KBM-7 (cell line): ENCODE measurements around the gene CCT8L2.
"Not testable (repeated sequence)": the region's sequence is repeated elsewhere in the genome, so short reads cannot be mapped to it uniquely, and the experiment has no call there.

ENCODE experiments used
- DNase-seq: peaks from one replicate; pipeline ENCODE4 v3.0.0-alpha.2; 2015
- in situ Hi-C: fragments of 300-500 bp; cut with MboI; formaldehyde crosslinking; loops from 2 replicates; pipeline ENCODE4 v1.14.3; 2020; ENCODE audit warnings: low sequenced_read_pairs, low pct_unique_long_range_greater_than_20kb, mixed read lengths

Gene CCT8L2

DNA sequence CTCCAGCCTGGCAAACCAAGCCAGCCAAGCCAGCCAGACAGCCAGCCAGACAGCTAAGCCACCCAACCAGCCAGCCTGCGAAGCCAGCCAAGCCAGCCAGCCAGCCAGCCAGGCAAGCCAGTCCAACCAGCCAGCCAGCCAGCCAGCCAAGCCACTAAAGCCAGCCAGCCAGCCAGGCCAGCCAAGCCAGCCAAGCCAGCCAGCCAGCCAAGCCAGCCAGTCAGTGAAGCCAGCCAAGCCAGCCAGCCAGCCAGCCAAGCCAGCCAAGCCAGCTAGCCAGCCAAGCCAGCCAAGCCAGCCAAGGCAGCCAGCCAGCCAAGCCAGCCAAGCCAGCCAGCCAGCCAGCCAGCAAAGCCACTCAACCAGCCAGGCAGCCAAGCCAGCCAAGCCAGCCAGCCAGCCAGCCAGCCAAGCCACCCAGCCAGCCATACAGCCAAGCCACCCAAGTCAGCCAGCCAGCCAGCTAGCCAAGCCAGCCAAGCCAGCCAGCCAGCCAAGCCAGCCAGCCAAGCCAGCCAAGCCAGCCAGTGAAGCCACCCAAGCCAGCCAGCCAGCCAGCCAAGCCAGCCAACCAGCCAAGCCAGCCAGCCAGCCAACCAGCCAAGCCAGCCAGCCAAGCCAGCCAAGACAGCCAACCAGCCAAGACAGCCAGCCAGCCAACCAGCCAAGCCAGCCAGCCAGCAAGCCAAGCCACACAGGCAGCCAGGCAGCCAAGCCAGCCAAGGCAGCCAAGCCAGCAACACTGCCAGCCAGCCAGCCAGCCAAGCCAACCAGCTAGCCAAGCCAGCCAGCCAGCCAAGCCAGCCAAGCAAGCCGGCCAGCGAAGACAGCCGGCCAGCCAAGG, 29.7 kb downstream of the CCT8L2 start:
- in situ Hi-C loops, result no loop called here
- DNase-seq, result no peak

GRCh38 chr22:16561093-16561658, 31.4 kb downstream of the CCT8L2 start:
- DNase-seq, in situ Hi-C loops: not testable (repeated sequence)

DNA sequence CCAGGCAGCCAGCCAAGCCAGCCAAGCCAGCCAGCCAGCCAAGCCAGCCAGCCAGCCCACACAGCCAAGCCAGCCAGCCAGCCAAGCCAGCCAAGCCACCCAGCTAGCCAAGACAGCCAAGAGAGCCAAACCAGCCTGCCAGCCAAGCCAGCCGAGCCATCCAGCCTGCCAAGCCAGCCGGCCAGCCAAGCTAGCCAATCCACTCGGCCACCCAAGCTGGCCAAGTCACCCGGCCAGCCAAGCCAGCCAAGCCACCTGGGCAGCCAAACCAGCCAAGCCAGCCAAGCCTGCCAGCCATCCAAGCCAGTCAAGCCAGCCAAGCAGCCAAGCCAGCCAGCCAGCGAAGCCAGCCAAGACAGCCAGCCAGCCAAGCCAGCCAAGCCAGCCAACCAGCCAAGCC, 32.0 kb downstream of the CCT8L2 start:
- in situ Hi-C loops, result not testable (repeated sequence)

DNA sequence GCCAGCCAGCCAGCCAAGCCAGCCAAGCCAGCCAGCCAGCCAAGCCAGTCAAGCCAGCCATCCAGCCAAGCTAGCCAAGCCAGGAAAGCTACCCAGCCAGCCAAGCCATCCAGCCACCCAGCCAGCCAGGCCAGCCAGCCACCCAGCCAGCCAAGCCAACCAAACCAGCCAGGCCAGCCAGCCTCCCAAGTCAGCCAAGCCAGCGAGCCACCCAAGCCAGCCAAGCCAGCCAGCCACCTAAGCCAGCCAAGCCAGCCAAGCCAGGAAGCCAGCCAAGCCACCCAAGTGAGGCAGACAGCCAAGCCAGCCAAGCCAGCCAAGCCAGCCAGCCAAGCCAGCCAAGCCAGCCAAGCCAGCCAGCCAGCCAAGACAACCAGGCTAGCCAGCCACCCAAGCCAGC, 32.6 kb downstream of the CCT8L2 start:
- DNase-seq, in situ Hi-C loops: not testable (repeated sequence)

More for the DNA sequence above, 32.0 kb downstream of the CCT8L2 start:
- not testable (repeated sequence) for DNase-seq

- DNase-seq, result no peak
- in situ Hi-C loops, result no loop called here
These were observed 33.3 kb downstream of the CCT8L2 start for GRCh38 chr22:16559056-16559955.

DNA sequence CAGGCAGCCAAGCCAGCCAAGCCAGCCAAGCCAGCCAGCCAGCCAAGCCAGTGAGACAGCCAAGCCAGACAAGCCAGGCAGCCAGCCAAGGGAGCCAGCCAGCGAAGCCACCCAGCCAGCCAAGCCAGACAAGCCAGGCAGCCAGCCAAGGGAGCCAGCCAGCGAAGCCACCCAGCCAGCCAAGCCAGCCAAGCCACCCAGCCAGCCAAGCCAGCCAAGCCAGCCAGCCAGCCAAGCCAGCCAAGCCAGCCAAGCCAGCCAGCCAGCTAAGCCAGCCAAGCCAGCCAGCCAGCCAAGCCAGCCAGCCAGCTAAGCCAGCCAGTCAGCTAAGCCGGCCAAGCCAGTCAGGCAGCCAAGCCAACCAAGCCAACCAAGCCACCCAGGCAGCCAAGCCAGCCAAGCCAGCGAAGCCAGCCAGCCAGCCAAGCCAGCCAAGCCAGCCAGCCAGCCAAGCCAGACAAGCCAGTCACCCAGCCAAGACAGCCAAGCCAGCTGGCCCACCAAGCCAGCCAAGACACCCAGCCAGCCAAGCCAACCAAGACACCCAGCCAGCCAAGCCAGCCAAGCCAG, 34.1 kb downstream of the CCT8L2 start:
- DNase-seq, in situ Hi-C loops: not testable (repeated sequence)

DNA sequence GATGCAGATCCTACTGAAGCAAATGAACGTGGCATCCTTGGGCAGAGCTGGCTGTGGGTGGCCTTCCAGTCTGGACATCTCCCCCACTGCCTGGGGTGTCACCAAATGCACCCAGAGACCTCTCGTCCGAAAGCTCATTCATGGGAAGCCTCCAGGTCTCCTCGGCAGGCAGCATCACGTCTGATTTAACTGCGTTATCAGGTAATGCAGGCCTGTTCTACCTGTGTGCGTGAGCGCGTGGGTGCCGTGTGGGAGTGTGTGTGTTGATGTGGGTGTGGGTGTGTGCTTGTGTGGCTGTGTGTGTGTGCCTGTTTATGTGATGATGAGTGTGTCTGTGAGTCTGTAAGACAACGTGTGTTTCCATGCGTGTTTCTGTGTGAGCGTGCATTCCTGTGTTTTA, 35.1 kb downstream of the CCT8L2 start:
- DNase-seq, in situ Hi-C loops: not testable (repeated sequence)

DNA sequence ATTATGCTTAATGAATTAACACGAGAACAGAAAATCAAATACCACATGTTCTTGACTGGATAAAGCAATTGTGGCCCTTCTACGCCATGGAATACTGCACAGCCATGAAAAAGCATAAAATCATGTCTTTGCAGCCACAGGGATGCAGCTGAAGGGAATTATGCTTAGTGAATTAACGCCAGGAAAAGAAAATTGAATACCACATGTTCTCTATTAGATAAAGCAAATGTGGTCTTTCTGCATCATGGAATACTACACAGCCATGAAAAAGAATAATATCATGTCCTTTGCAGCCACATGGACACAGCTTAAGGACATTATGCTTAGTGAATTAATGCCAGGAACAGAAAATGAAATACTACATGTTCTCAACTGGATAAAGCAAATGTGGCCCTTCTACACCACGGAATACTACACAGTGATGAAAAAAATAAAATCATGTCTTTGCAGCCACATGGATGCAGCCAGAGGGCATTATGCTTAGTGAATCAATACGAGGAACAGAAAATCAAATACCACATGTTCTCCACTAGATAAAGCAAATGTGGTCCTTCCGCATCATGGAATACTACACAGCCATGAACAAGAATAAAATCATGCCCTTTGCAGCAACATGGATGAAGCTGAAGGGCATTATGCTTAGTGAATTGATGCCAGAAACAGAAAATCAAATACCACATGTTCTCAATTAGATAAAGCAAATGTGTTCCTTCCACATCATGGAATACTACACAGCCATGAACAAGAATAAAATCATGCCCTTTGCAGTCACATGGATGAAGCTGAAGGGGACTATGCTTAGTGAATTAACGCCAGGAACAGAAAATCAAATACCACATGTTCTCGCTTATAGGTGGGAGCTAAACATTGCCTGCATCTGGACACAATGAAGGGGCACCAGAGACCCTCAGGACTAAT, 37.3 kb downstream of the CCT8L2 start:
- DNase-seq, in situ Hi-C loops: not testable (repeated sequence)

GRCh38 chr22:16543310-16543709, 49.3 kb downstream of the CCT8L2 start:
- in situ Hi-C loops, DNase-seq: not testable (repeated sequence)
